PC-9 (cell line): ENCODE data around the gene GLDN. TPM values are rescaled to one million over a fixed set of nuclear protein-coding genes. Genes with fewer than 3 reads are reported as not detected.
A peak's percentile ranks its signal among the peaks of the same experiment; 100 is the strongest.

Source experiments
- BruUV-seq: library from RNA; stranded (reverse); fragments of 400-500 nt; replicated peaks from 2 replicates; lab custom pipeline; 2021; lab: Mats Ljungman, UMichigan
- CTCF ChIA-PET: fragments of 300-600 bp; sonication (Branson Sonifier 250); formaldehyde crosslinking; loops from one replicate; lab custom pipeline; 2022; ENCODE audit warnings: antibody characterized with exemption; lab: Charles Lee
- POLR2A ChIA-PET: fragments of 300-600 bp; sonication (Branson Sonifier 250); formaldehyde crosslinking; loops from one replicate; lab custom pipeline; 2022; ENCODE audit warnings: antibody characterized with exemption; ENCODE audit not compliant: unreplicated experiment; lab: Charles Lee
- DNase-seq, 2 experiments: peaks; one replicate each; pipeline versions ENCODE4 v3.0.0 to v3.0.0-alpha.2; 2015 to 2022; ENCODE audit warnings: mixed read lengths in 1 of 2
- H2AFZ ChIP-seq: fragments of 200-600 bp; sonication (generic); 2 replicates; pipeline ENCODE4 v1.8.1; 2017; ENCODE audit warnings: antibody characterized with exemption
- H3F3A ChIP-seq: fragments of 200-600 bp; sonication (generic); 2 replicates; pipeline ENCODE4 v1.8.1; 2017; ENCODE audit warnings: antibody characterized with exemption, mild to moderate bottlenecking, low read depth; ENCODE audit not compliant: insufficient read depth
- H3K27ac ChIP-seq: fragments of 200-600 bp; sonication (generic); 2 replicates; pipeline ENCODE4 v1.6.1; 2016; ENCODE audit warnings: mixed run types
- H3K27me3 ChIP-seq: fragments of 200-600 bp; sonication (generic); 2 replicates; pipeline ENCODE4 v1.6.1; 2016; ENCODE audit warnings: low read depth, mixed run types; ENCODE audit not compliant: insufficient read depth
- H3K36me3 ChIP-seq: fragments of 200-600 bp; sonication (generic); 2 replicates; pipeline ENCODE4 v1.6.1; 2016; ENCODE audit warnings: low read depth, mixed run types
- H3K4me1 ChIP-seq: fragments of 200-600 bp; sonication (generic); replicated peaks from 2 replicates; pipeline ENCODE4 v1.6.1; 2016; ENCODE audit warnings: mixed run types; ENCODE audit not compliant: insufficient read depth
- H3K4me2 ChIP-seq: fragments of 200-600 bp; sonication (generic); 2 replicates; pipeline ENCODE4 v1.6.1; 2017; ENCODE audit warnings: mixed run types
- H3K4me3 ChIP-seq: fragments of 200-600 bp; sonication (generic); 2 replicates; pipeline ENCODE4 v1.6.1; 2016; ENCODE audit warnings: mixed run types
- H3K79me2 ChIP-seq: fragments of 200-600 bp; sonication (generic); 2 replicates; pipeline ENCODE4 v1.6.1; 2017; ENCODE audit warnings: low read depth, mixed run types
- H3K9me2 ChIP-seq: fragments of 200-600 bp; sonication (generic); 2 replicates; pipeline ENCODE4 v1.8.1; 2017; ENCODE audit warnings: mild to moderate bottlenecking; ENCODE audit not compliant: insufficient read depth
- H3K9me3 ChIP-seq: fragments of 200-600 bp; sonication (generic); 2 replicates; pipeline ENCODE4 v1.8.1; 2016; ENCODE audit warnings: low read depth; ENCODE audit not compliant: insufficient read depth
- H4K20me1 ChIP-seq: fragments of 200-600 bp; sonication (generic); 2 replicates; pipeline ENCODE4 v1.8.1; 2017; ENCODE audit not compliant: insufficient read depth
- CTCF ChIP-seq: fragments of 200-600 bp; sonication (generic); conservative IDR thresholded peaks from 2 replicates; pipeline ENCODE4 v1.6.1; 2017; ENCODE audit warnings: mixed run types, antibody characterized with exemption, mild to moderate bottlenecking, moderate library complexity
- EZH2 ChIP-seq: fragments of 200-600 bp; sonication (generic); IDR thresholded peaks from 2 replicates; pipeline ENCODE4 v1.8.0; 2017; ENCODE audit warnings: antibody characterized with exemption, low read depth
- intact Hi-C: fragments of 100-400 bp; cut with micrococcal nuclease; formaldehyde crosslinking; loops from one replicate; pipeline ENCODE4 v1.10.0; 2022; ENCODE audit not compliant: unreplicated experiment
- total RNA-seq: library from RNA; stranded (reverse); gene quantifications from 2 replicates; pipeline ENCODE4 v1.2.3, GENCODE V29; 2021

The GLDN gene
- total RNA-seq, 1 experiment from 2014 or later: not detected

- Histone ChIP-seq H3F3A (no peaks in the 10 kb centered on the region), H3K79me2 (no peaks in the 10 kb centered on the region), H3K9me3 (no peaks in the 10 kb centered on the region), H2AFZ (no peak overlapping the region), H3K9me2 (no peaks in the 10 kb centered on the region), H3K36me3 (no peaks in the 10 kb centered on the region), H4K20me1 (no peaks in the 10 kb centered on the region), H3K27ac (no peak overlapping the region), H3K4me3 (no peak overlapping the region), H3K4me1 (no peaks in the 10 kb centered on the region), H3K27me3 (no peaks in the 10 kb centered on the region; the same call in 1 of the 2 replicates), H3K4me2 (no peak overlapping the region)
- CTCF ChIA-PET: no interaction called here
- no peak for DNase-seq
- TF ChIP-seq EZH2 (no peak), CTCF (no peak)
- BruUV-seq: no TSS peak
- POLR2A ChIA-PET: no interaction called here
- intact Hi-C loops: no loop called here
These were observed 37.0 kb downstream of the GLDN start for GRCh38 chr15:51378406-51378805.

DNA sequence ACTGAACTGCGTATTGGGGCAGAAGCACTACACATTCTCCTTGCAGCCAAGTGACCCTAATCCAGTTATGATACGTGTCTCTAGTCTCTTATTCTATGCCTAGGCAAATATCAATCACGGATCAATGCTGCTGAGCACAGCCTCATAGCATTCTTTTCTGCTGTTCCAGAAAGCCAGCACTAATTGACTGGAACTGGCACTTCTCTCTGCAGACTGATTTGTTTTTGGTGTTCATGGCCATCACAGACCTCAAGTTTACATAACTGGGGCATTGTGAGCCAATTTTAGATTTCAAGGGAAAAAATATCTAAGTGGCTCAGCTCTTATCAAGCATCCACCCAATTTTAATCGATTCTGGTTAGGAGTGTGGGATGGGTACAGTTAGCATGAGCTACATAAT lies 37.9 kb downstream of the GLDN start:
- TF ChIP-seq CTCF (no peak), EZH2 (no peak)
- BruUV-seq: no TSS peak
- H3K4me3 ChIP-seq: no peak overlapping the region
- DNase-seq: no peak
- no peaks in the 10 kb centered on the region for H3K9me2 ChIP-seq
- no peak overlapping the region for H3K27ac ChIP-seq
- no peaks in the 10 kb centered on the region for H3K4me1 ChIP-seq
- H3K27me3 ChIP-seq: no peaks in the 10 kb centered on the region; the same call in 1 of the 2 replicates
- ChIA-PET POLR2A (no interaction called here), CTCF (interaction anchor here (0.6 to 1.3 kb wide), 2 partner anchors 216 to 282 kb away, joined by 4 to 6 read pairs; no protein-coding TSS in a partner anchor)
- H3K36me3 ChIP-seq: no peaks in the 10 kb centered on the region
- intact Hi-C loops: no loop called here
- no peaks in the 10 kb centered on the region for H3K9me3 ChIP-seq
- no peaks in the 10 kb centered on the region for H4K20me1 ChIP-seq
- H3F3A ChIP-seq: no peaks in the 10 kb centered on the region
- no peak overlapping the region for H2AFZ ChIP-seq
- H3K4me2 ChIP-seq: no peak overlapping the region
- no peaks in the 10 kb centered on the region for H3K79me2 ChIP-seq

- Histone ChIP-seq H3K79me2 (no peaks in the 10 kb centered on the region), H3K27ac (no peak overlapping the region), H3K9me3 (no peaks in the 10 kb centered on the region), H3K9me2 (no peaks in the 10 kb centered on the region), H3F3A (no peaks in the 10 kb centered on the region), H2AFZ (no peak overlapping the region), H3K36me3 (no peaks in the 10 kb centered on the region), H4K20me1 (no peaks in the 10 kb centered on the region), H3K4me3 (no peak overlapping the region), H3K4me1 (no peaks in the 10 kb centered on the region), H3K4me2 (no peak overlapping the region), H3K27me3 (no peaks in the 10 kb centered on the region; the same call in 1 of the 2 replicates)
- no TSS peak for BruUV-seq
- intact Hi-C loops: loop anchor here (1.0 kb wide), 3 partner anchors 100 to 218 kb away; no protein-coding TSS in a partner anchor
- peak; percentile 45 to 49 for DNase-seq
- POLR2A ChIA-PET: no interaction called here
- TF ChIP-seq EZH2: no peak
- peak; percentile 80 for TF ChIP-seq CTCF
- CTCF ChIA-PET: interaction anchor here (0.6 to 1.5 kb wide), 2 partner anchors 192 to 218 kb away, joined by 5 to 23 read pairs; no protein-coding TSS in a partner anchor
These were observed 39.7 kb downstream of the GLDN start for GRCh38 chr15:51380999-51381806.
